Activated CD4-positive, CD25-positive, alpha-beta regulatory T cell treated with anti-CD3 and anti-CD28 coated beads, Interleukin-2, amount 50 U/mL, for 24 hours (primary cell): ENCODE results near the gene CITED1.
"Not testable (repeated sequence)": the region's sequence is repeated elsewhere in the genome, so short reads cannot be mapped to it uniquely, and the experiment has no call there.

ENCODE experiments used
- ATAC-seq, 2 donors: fragments of 150-1000 bp; cut with Tn5 transposase; one replicate each; pipeline ENCODE4 v1.10.0; 2021; ENCODE audit warnings: mild to moderate bottlenecking in 1 of 2, moderate library complexity in 1 of 2

The CITED1 gene

DNA sequence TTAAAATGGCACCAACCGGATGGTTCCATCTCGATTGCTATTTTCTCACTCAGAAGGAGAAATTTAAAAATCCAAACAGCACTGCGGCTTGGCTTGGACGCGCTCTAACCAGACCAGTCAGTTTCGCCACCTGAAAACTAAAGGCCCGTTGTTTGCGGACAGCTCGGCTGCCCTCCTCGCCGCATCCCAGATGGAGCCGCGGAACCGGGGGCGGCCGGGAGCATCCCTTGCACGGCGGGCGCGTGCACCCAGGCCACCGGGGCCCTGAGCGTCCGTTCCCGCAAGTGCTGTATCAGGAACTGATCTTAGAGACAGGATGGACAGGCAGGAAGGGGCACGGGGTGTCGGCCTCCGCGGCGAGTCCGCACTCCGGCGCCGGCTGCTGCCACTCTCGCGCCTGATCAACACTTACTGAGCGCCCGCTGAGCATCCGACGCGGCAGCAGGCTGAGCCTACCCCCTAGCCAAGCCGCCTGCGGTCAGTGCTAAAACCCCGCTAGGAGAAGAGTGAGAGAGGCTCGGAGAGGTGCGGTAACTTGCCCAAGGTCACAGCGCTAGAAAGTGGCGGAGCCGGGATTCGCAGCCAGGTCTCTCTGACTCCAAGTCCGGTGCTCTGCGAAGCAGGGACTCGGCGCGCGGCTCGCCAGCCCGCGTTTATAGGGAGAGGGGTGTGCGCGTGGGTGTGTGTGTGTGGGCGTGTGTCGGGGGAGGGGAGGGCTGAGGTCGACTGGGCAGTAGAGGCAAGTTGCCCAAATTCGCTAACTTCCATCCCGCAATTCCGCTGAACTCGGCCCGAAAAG lies at the start of gene CITED1:
CITED1 (minus strand) TSS at position 629 of the 799 bp plus-strand sequence. CDS start 3,045 bp downstream, outside the sequence.
- ATAC-seq = peak in 1 of 2 donors; percentile 30

DNA sequence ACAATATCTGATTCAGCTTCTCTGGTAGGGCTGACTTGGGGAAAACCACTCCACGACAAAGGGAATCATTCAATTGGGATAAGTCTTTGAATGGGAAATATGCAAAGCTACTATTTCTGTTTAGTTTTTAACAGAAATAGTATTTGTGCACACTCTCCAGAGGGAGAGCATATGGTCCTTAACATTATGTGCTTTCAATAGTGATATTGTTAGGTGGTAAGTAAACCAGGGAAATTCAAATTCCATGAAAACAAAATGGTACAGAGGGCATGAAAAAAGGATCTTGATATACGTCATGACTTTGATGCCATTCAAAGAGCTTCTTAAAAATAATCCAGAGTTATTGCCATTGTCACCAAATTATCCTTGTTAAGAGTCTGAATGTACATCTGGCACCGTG lies 47.1 kb upstream of the CITED1 start:
- ATAC-seq = no peak

DNA sequence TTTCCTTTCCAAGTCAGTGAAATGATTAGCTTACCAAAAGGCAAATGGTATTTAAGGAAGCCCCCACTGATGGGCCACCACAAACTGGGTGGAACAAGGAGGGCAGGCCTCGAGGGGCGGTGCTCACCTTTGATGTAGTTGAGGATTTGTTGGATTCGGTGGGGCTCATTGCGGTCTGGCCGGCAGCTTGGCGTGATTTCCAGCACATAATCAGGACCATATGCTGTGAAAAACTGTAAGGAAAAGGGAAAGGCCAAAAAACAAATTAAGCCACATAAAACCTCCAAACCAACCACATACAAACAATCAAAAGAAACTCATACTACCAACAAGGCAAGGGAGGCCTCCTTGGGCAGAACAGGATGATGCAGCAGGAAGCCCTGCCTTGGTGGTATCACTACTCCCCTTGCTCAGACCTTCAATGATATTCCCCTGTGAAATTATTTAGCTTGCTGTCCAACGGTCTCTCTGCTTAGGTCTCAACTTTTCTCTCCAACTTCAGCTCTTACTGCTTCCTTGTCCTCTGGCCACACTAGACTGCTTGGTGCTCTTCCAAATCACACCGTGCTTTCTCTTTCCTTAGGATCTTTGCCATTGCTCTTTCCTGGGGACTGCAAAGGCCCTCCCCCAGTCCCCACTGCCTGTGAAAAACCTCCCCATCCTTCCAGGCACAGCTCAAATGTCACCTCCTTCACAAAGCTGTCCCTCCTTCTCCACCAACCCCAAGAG lies 46.1 kb upstream of the CITED1 start:
- no peak for ATAC-seq

- peak; percentile 32 to 59 for ATAC-seq
Measured at GRCh38 chrX:72349190-72349589, 43.5 kb upstream of the CITED1 start.

DNA sequence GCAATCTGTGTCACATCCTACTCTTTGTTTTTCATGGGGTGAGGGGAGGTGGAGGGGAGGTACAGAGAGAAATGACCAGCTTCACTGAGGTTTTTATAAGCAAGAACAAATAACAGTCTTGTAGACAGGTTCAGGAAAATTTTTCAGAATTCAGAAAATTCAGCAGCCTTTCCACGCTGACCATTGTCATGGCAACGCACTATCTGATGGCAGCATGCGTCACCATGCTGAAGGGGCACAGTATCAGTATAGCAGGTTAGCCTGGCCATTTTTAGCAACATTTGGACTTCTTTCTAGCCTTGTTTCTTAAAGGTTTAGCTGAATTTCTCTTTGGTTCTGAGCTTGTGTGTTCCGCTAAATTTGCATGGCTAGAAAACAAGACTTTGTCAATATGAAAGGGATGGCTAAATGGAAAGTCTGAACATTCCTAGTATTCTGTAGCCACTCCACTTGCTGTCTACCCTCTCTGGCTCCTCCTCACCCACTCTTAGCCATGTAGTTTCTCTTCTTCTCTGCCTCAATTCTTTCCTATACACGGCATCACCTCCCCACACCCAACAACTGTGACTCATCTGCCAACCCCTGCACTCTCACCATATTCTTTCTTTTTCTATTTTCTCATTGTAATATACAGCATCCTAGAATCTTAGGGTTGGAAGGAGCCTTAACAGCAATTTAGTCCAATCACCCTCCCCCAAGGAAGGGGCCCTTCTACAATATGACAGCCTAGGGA lies 42.7 kb upstream of the CITED1 start:
- peak in 1 of 2 donors; percentile 73 for ATAC-seq

DNA sequence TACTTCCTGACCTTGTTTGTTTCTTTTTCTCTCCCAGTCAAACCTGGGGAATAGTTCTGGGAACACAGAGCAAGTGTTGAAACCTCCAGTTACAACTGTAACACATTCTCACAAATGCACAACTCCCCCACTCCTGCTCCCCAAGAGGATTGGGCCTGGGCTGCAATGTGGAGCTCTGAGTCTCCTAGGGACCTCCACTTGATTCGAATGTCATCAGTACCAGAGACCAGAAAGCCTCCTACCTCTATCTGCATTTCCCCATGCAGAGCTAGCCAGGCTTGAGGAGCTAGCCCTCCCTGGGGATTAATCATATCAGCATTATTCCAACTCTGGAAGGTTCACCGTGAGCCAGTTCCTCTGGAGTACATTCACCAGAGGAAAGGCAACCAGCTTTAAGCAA lies 41.7 kb upstream of the CITED1 start:
- no peak for ATAC-seq

GRCh38 chrX:72346302-72346949 lies 40.7 kb upstream of the CITED1 start:
- no peak for ATAC-seq

DNA sequence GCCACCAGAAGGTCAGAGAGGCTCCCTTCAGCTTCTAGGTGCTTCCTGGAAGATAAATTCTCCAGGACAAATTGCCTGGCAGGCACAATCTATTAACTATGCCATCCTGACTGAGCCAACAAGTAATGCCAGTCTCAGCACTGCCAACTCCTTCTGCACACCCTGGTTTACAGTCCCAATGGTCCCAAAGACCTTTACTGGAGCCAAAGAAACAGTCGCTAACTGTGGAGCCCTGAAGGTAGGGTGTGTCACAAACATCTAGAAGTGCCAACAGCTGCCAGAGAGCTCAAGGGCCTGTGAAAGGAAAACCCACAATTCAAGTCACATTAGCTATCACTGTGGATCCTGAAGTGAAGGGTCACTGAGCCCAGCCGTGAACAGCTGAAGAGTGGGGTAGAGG lies 34.9 kb upstream of the CITED1 start:
- ATAC-seq = no peak

DNA sequence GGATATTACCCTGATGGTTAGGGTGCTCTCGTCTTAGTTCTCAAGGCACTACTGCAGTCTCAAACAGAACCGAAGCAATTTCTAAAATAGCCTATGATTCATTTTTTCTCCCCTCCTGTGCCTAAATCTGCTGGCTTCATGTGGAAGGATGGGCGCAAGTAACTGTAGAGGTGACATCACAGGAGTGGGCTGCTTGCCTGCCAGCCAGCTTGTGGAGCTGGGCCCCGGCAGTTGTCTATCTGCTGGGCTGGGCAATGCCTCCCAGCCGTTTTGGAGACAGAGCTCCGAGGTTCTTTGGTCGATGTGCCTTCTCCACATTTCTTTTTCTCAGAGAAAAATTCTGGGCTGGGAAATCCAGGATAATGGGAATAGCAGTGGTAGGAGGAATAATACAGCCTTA lies 34.3 kb upstream of the CITED1 start:
- no peak for ATAC-seq

DNA sequence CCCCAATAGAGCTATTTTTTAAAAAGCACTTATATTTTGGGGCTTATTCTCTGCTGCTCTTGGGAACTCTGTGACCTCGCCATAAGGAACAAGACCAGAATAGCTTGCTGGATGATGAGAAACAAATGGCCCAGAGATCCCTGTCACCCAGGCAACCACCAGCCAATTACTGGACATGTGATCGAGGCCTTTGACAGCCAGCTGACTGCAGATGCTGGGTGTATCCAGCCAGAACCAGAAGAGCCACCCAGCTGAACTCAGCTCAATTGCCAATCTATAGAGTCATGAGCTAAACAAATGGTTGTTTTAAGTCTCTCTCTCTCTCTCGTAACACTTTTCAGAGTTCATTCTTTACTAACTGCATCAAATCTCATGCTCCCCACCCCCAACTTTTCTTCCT lies 24.4 kb upstream of the CITED1 start:
- ATAC-seq = no peak

DNA sequence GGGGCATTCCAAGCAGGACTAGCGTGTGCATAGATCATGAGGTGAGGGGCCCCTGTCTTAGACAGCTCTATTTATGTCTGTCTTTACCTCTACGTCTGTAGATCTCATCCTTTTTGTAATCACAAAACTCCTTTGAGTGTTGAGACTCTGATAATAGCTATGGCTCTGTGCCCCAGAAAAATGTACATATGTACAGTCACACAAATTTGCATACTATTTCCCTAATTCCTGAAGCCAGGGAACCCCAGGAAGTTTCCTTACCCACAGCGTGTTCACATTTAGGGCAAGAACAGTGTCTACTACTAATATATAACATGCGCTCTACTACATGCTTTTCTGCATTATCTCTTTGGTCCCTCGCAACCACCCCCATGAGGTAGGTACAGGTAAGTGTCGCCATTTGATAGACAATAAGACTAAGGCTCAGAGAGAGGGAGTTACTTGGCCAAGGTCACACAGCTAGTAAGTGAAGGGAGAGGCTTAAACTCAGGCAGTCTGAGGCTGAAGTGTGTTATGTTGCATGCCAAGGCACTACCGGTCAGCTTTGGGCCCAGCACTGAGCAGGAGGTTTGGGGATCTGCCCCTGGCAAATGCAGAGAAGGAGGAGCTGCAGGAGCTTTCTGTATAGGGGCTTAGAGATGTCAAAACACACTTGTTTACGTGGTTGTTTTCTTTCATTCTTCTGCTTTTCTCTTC lies 21.0 kb upstream of the CITED1 start:
- ATAC-seq = no peak

DNA sequence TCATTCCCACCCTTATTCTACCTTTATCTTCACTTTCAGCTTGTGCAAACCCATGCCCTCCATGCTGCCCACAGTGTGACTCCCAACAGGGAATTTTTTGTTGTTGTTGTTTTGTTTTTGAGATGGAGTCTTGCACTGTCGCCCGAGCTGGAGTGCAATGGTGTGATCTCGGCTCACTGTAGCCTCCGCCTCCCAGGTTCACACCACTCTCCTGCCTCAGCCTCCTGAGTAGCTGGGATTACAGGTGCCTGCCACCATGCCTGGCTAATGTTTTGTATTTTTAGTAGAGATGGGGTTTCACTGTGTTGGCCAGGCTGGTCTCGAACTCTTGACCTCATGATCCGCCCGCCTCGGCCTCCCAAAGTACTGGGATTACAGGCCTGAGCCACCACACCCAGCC lies 13.9 kb upstream of the CITED1 start:
- ATAC-seq = not testable (repeated sequence)

DNA sequence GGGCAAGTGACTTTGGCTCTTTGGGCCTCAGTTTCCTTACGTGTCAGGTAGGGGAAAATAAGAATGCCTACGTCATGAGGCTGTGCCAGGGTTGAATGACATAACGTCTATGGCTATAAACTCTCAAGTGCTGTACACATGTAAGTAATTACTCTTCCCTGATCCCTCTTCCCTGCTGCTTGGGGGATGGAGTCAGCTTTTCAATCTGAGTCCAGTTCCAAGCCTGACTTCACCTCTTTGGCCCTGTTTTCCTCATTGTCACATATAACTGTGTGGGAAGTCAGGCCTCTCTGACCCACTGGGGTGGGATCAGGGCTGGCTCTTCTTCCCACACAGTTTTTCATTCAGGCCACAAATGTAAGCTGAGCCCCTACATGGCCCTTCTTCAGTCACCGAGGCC lies 11.4 kb upstream of the CITED1 start:
- ATAC-seq = no peak

GRCh38 chrX:72316408-72317110 lies 10.8 kb upstream of the CITED1 start:
- no peak for ATAC-seq

- no peak for ATAC-seq
Measured at GRCh38 chrX:72314881-72315280, 9.2 kb upstream of the CITED1 start.

- ATAC-seq = no peak
Measured at GRCh38 chrX:72313707-72314641, 8.3 kb upstream of the CITED1 start.

GRCh38 chrX:72312311-72312940 lies 6.7 kb upstream of the CITED1 start:
- ATAC-seq = no peak

DNA sequence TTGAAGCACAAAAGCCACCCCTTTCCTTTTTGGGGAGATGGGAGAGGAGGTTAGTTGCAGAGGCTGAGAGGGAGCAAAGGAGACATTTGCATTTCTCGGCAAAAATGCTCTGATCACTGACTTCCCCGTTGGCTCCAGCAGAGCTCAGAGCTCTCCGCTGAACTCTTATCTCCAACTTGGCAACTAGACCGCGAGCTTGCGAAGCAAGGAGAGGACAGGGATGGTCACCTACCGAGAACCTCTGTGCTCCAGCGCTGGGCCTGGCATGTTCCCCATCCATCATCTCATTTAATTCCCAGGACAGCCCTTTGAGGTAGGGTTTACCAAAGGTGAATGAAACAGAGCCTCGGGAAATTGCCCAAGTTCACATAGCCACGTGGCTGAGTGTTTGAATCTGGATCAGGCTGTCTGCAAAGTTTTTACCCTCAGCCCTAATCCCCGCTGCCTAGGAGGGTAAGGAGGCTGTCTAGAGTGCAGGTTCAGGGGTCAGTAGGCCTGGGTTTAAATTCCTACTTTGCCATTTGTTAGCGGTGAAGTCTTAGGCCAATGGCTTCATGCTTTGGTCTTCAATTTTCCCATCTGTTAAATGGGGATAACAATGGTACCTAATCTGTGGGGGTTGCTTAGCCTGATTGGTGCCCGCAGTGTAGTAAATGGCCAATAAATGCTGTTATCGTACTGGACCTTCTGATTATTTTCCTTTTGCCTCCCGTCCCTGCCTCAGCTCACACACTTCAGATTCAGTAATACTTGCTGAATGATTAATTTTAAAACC lies 3.8 kb upstream of the CITED1 start:
- no peak for ATAC-seq
